HG03521 (cell line): Measurements from ENCODE around the gene CEP170.

Experiments used
- ATAC-seq: cut with Tn5 transposase; IDR thresholded peaks from one replicate; pipeline ENCODE4 v1.9.1; 2021; ENCODE audit warnings: mild to moderate bottlenecking, moderate library complexity; ENCODE audit not compliant: unreplicated experiment

The CEP170 gene

GRCh38 chr1:243254927-243255790 lies at the start of gene CEP170:
Gene CEP170, minus strand, starts transcription at chr1:243255281. Its CDS starts 30,001 bp downstream, at chr1:243225280.
- peak; percentile 44 for ATAC-seq

- no peak for ATAC-seq
These were observed 46.0 kb upstream of the CEP170 start for GRCh38 chr1:243301059-243301458.

- ATAC-seq, result no peak
These were observed 44.0 kb upstream of the CEP170 start for GRCh38 chr1:243299069-243299468.

GRCh38 chr1:243294723-243295121 lies 39.6 kb upstream of the CEP170 start:
- no peak for ATAC-seq

- ATAC-seq, result no peak
These were observed 39.1 kb upstream of the CEP170 start for GRCh38 chr1:243293941-243294722.

GRCh38 chr1:243292117-243292516 lies 37.0 kb upstream of the CEP170 start:
- ATAC-seq, result no peak

- ATAC-seq, result no peak
These were observed 36.2 kb upstream of the CEP170 start for GRCh38 chr1:243291292-243291691.

GRCh38 chr1:243288062-243288461 lies 33.0 kb upstream of the CEP170 start:
- ATAC-seq, result no peak

- peak; percentile 93 for ATAC-seq
These were observed 32.6 kb upstream of the CEP170 start for GRCh38 chr1:243287652-243288051.

GRCh38 chr1:243287123-243287460 lies 32.0 kb upstream of the CEP170 start:
- ATAC-seq, result no peak

- no peak for ATAC-seq
These were observed 31.5 kb upstream of the CEP170 start for GRCh38 chr1:243286409-243287122.

GRCh38 chr1:243281672-243282071 lies 26.6 kb upstream of the CEP170 start:
- ATAC-seq, result no peak

GRCh38 chr1:243280571-243281129 lies 25.6 kb upstream of the CEP170 start:
- no peak for ATAC-seq

- no peak for ATAC-seq
These were observed 20.2 kb upstream of the CEP170 start for GRCh38 chr1:243275316-243275715.

GRCh38 chr1:243273945-243274344 lies 18.9 kb upstream of the CEP170 start:
- no peak for ATAC-seq

GRCh38 chr1:243273506-243273905 lies 18.4 kb upstream of the CEP170 start:
- ATAC-seq, result no peak

- ATAC-seq, result no peak
These were observed 17.3 kb upstream of the CEP170 start for GRCh38 chr1:243272401-243272800.

- no peak for ATAC-seq
These were observed 16.9 kb upstream of the CEP170 start for GRCh38 chr1:243271996-243272395.

- ATAC-seq, result no peak
These were observed 15.2 kb upstream of the CEP170 start for GRCh38 chr1:243270097-243270864.

GRCh38 chr1:243269461-243269801 lies 14.3 kb upstream of the CEP170 start:
- ATAC-seq, result peak; percentile 58
